Coronary artery (tissue), 2 donors: ENCODE results near the gene BTBD17.

Experiments
- DNase-seq: peaks from one replicate; pipeline ENCODE4 v3.0.0-alpha.2; 2017; ENCODE audit warnings: low spot score
- H3K27ac ChIP-seq, 2 donors: fragments of 200-600 bp; sonication (generic); one replicate each; pipeline ENCODE4 v1.5.1; 2016 to 2019
- H3K4me3 ChIP-seq: fragments of 200-600 bp; sonication (generic); 2 replicates; pipeline ENCODE4 v1.5.1; 2016; ENCODE audit warnings: mild to moderate bottlenecking, moderate library complexity
- CTCF ChIP-seq: fragments of 200-600 bp; sonication (generic); IDR thresholded peaks from one replicate; pipeline ENCODE4 v1.5.1; 2019; ENCODE audit warnings: antibody characterized with exemption

BTBD17 gene

GRCh38 chr17:74336307-74336706 is 25.4 kb downstream of the BTBD17 start:
- no peak overlapping the region for H3K27ac ChIP-seq
- no peak for TF ChIP-seq CTCF
- no peak for DNase-seq

GRCh38 chr17:74335529-74336062 is 26.1 kb downstream of the BTBD17 start:
- no peak for DNase-seq
- TF ChIP-seq CTCF = no peak

More at GRCh38 chr17:74336307-74336706, 25.4 kb downstream of the BTBD17 start:
- H3K4me3 ChIP-seq = no peak overlapping the region

GRCh38 chr17:74334393-74335039 is 27.2 kb downstream of the BTBD17 start:
- no peak for TF ChIP-seq CTCF
- Histone ChIP-seq H3K27ac (no peak overlapping the region), H3K4me3 (no peak overlapping the region)
- DNase-seq = no peak

More at GRCh38 chr17:74335529-74336062, 26.1 kb downstream of the BTBD17 start:
- Histone ChIP-seq H3K4me3 (no peak overlapping the region), H3K27ac (no peak overlapping the region)

GRCh38 chr17:74332763-74333283 is 28.8 kb downstream of the BTBD17 start:
- H3K4me3 ChIP-seq = no peak overlapping the region
- no peak for TF ChIP-seq CTCF
- no peak overlapping the region for H3K27ac ChIP-seq
- no peak for DNase-seq

GRCh38 chr17:74332017-74332650 is 29.5 kb downstream of the BTBD17 start:
- DNase-seq = no peak
- H3K27ac ChIP-seq = no peak overlapping the region
- H3K4me3 ChIP-seq = no peak overlapping the region
- no peak for TF ChIP-seq CTCF

- TF ChIP-seq CTCF = no peak
- Histone ChIP-seq H3K4me3 (no peak overlapping the region), H3K27ac (no peak overlapping the region)
- DNase-seq = no peak
These were observed 31.2 kb downstream of the BTBD17 start for GRCh38 chr17:74330446-74330845.
